Raji (cell line): ENCODE measurements around the gene MST1.

Experiments
- POLR2A ChIP-seq: IDR thresholded peaks from 2 replicates; pipeline ENCODE4 v1.6.1; 2011; ENCODE audit warnings: low read depth, low read length, control low read depth; ENCODE audit not compliant: insufficient read depth

The MST1 gene

GRCh38 chr3:49721896-49722781 is 32.9 kb upstream of the MST1 start:
- TF ChIP-seq POLR2A: no peak

DNA sequence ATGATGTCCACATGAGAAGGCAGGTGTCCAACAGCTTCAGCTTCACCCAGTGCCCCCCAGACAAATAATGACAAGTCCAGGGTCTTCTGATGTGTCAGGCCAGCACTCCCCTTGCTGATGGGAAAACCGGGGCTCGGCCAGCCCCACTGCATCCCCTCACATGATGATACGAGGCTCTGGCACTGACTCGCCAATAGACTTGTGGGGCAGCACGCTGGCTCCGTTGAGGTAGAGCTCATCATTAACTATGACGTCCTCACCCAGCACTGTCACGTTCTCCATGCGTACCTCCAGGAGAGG is 32.3 kb upstream of the MST1 start:
- TF ChIP-seq POLR2A: no peak

DNA sequence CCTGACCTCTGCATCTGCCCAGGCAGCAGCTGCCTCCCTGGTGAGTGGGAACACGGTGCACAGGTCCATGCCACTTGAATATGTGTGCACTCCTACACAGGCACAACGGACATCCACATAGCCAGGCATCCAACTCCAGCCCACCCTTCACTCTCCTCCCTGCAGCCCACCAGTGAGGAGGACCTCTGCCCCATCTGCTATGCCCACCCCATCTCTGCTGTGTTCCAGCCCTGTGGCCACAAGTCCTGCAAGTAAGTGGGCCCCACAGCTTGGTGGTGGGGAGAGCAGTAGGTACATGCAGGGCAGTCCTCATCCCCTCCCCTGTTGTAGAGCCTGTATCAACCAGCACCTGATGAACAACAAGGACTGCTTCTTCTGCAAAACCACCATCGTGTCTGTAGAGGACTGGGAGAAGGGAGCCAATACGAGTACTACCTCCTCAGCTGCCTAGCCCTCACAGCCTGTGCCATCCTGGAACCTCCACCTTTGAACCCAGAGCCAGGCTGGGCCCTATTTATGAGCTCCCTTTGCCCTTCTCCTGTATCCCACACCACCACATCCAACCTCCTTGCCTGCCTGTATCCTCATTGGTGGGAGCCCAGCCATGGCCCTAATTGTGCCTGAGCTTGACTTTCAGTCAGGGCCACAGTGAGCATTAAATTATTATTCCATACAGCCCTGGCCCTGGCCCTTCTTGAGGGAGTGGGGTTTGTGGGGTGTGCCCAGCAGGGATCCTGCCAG is 31.8 kb upstream of the MST1 start:
- no peak; the same call in 1 of the 2 replicates for TF ChIP-seq POLR2A

DNA sequence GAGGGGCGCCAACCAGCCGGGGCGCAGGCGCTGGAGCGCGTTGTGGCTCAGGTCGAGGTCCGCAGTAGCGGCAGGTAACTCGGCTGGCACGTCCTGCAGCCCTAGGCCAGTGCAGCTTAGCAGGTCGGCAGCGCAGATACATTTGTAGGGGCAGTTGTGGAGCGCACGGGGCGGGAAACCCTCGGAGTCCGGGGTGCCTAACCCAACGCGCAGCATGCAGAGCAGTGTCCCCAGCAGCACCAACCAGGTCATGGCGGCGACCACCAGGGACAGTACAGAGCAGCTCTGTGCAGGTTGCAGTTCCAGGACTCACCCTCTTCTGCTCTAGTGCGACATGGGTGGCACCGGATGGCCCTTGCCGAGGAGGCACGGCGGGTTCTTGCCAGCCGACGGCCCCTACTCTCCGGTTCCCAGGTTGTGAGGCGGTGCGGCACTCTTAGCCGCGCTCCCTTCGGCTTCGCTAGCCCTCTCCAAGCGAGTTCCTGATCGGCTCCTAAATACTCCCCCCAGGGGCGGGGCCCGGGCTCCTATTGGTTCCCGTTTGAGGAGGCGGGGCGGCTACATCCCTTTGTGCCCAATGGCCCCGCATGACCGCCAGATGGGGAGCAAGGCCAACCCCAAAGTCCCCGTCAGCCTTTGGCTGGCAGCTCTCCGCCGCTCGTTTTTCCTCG is 30.1 kb upstream of the MST1 start, which contains the start of gene AMIGO3:
Gene AMIGO3, minus strand, starts transcription at position 471 of the 671 bp plus-strand sequence. Its CDS starts 219 bp downstream, at position 252.
- TF ChIP-seq POLR2A: peak; percentile 90

- no peak for TF ChIP-seq POLR2A
These were observed 29.6 kb upstream of the MST1 start for GRCh38 chr3:49718858-49719213.

DNA sequence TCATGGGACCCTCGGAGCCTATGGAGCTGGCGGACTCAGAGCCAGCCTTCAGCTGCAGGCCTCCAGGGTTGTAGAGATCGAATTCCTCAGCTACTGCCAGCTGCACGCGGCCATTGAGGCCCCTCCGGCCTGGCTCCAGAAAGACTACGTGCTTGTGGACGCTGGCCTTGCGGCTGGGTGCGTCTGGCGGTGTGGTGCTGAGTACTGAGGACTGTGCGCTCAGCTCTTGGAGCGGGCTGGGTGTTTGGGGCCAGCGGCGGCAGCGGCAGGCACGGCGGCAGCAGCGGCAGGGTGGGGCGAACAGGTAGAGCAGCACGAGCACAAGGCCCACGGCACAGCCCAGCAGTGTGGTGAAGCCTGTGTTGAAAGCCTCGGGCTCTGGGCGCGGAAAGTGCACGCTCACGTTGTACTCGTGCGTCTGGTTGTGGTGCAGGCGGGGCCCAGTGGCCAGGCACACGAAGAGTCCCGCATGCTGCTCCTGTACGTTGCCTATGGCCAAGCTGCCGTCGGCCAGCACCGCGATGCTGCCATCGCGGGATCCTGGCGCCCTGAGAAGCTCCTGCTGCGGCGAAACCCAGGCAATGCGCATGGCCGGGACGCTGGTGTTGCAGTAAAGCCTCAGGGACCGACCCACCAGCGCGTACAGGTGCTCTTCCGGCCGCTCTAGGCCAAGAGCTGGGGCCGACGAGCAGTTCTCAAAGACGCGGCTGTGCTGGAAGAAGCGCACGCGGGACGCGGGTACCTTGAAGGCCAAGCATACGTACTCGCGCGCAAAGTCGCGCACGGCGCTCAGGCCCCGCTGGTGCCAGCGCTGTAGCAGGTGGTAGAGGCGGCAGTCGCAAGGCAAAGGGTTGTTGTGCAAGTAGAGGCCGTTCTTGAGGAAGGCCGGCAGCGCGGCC is 28.9 kb upstream of the MST1 start:
- TF ChIP-seq POLR2A: no peak

DNA sequence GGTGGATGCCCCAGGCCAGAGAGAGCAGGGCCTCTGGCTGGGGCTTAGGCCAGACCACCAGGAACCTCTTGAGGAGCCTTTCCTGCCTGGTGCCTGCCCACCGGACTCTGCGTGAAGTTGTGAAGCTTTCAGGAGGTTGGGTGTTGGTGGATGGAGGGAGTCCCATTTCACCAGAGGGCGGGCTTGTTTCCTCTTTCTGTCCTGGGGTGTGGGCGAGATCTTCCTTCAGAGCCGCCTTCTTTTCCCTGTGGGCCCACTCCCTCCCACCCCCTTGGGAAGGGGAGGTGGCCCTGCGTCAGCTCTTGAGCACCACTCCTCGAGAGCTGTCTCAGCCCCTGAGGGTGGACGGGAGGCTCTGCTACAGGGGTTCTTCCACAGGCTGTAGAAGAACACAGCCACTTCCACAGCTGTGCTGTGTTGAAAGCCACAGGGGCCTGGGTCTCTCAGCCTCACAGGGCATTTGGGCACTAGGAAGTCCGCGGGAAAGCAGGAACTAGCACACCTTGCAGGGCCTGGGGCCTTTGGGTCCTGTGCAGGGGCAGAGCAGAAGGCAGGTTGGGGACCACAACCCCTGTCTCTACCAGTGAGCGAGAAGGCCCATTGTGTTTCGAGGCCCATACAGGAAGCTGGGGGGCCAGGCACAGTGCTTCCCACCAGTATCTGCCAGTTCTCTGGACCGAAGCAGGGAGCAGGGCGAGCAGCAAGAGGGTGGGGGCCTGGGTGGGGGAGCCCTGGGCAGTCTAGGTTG is 28.1 kb upstream of the MST1 start:
- no peak for TF ChIP-seq POLR2A

GRCh38 chr3:49716691-49717210 is 27.5 kb upstream of the MST1 start:
- no peak for TF ChIP-seq POLR2A

DNA sequence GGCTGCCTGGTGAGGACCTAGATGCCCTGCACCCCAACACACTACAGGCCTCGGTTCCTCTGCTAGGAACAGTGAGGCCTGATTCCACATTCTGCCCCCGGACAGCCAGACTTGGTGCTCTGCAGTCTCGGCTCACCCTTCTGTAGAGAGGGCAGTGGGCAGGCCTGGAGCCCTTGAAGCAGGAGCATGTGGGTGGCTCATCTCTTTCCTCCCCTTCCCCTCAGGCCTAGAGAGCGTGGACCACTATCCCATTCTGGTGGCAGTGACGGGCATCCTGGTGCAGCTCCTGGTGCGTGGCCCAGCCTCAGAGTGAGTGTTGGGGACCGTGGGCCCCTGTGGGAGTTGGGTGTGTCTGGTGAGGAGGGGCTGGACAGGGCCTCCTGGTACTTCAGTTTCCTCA is 26.9 kb upstream of the MST1 start:
- TF ChIP-seq POLR2A: no peak

DNA sequence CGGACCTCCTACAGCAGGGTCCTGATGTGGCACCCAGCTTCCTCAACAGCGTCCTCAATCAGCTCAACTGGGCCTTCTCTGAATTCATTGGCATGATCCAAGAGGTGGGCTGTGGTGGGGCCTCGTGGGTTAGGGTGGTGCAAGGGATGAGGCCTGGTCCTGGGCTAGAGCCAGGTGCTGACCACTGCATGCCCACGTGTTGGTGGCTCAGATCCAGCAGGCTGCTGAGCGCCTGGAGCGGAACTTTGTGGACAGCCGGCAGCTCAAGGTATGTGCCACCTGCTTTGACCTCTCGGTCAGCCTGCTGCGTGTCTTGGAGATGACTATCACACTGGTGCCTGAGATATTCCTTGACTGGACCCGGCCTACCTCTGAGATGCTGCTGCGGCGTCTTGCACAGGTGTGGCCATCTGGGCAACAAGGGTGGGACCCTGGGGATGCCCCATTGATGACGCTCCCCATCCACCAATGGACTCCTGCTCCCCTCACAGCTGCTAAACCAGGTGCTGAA is 26.4 kb upstream of the MST1 start:
- TF ChIP-seq POLR2A: no peak

- no peak for TF ChIP-seq POLR2A
These were observed 25.7 kb upstream of the MST1 start for GRCh38 chr3:49714728-49715550.

DNA sequence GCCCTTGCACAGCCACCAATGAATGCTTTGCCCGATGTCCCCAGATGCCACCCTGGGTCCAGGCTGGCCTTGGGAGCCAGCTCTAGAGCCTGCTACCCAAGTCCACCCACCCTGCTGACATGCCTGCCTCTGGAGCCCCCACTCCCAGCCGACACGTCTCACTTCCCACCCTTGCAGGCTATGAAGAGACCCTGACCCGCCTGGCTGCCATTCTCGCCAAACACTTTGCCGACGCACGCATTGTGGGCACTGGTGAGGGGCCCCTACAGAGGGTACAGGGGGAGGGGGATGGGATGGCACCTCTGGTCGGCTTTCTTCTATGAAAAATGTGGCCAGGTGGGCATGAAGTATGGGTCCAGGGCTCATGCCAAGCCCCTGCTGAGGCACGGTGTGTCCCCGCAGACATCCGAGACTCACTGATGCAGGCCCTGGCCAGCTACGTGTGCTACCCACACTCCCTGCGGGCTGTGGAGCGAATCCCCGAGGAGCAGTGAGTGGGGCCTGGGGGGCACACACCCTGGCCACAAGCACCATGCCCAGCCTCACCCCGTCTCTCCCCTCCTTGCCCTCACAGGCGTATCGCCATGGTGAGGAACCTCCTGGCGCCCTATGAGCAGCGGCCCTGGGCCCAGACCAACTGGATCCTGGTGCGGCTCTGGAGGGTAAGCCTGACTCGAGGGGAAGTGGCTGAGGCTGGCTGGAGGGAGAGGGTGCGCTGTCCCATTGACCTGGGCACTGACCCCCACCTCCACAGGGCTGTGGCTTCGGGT is 24.2 kb upstream of the MST1 start:
- no peak for TF ChIP-seq POLR2A

GRCh38 chr3:49712631-49713317 is 23.5 kb upstream of the MST1 start:
- TF ChIP-seq POLR2A: no peak
